A673 (cell line): ENCODE results near the gene NCR1.
"Not testable (repeated sequence)": the region's sequence is repeated elsewhere in the genome, so short reads cannot be mapped to it uniquely, and the experiment has no call there.

Experiments used
- EZH2 ChIP-seq: fragments of 200-600 bp; sonication (generic); IDR thresholded peaks from 2 replicates; pipeline ENCODE4 v1.6.1; 2017; ENCODE audit warnings: borderline replicate concordance, low read depth, mild to moderate bottlenecking, mixed read lengths, antibody characterized with exemption, low read length; ENCODE audit not compliant: poor library complexity, severe bottlenecking
- TF ChIP-seq, protein P1 (sequence below): fragments of 300-800, 200-600 bp; sonication (generic); conservative IDR thresholded peaks from 2 replicates; pipeline ENCODE4 v1.5.1; 2017; ENCODE audit warnings: low read depth, mild to moderate bottlenecking, antibody characterized with exemption, low read length, moderate library complexity, mixed read lengths

DNA sequence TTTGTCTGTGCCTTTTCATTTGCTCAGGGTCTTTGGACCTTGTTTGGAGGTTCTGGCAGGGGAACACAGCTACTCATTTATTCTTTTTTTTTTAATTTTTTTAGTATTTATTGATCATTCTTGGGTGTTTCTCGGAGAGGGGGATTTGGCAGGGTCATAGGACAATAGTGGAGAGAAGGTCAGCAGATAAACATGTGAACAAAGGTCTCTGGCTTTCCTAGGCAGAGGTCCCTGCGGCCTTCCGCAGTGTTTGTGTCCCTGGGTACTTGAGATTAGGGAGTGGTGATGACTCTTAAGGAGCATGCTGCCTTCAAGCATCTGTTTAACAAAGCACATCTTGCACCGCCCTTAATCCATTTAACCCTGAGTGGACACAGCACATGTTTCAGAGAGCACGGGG lies 2.0 kb downstream of the NCR1 start:
- TF ChIP-seq EZH2, result not testable (repeated sequence)
- TF ChIP-seq, protein P1, sequence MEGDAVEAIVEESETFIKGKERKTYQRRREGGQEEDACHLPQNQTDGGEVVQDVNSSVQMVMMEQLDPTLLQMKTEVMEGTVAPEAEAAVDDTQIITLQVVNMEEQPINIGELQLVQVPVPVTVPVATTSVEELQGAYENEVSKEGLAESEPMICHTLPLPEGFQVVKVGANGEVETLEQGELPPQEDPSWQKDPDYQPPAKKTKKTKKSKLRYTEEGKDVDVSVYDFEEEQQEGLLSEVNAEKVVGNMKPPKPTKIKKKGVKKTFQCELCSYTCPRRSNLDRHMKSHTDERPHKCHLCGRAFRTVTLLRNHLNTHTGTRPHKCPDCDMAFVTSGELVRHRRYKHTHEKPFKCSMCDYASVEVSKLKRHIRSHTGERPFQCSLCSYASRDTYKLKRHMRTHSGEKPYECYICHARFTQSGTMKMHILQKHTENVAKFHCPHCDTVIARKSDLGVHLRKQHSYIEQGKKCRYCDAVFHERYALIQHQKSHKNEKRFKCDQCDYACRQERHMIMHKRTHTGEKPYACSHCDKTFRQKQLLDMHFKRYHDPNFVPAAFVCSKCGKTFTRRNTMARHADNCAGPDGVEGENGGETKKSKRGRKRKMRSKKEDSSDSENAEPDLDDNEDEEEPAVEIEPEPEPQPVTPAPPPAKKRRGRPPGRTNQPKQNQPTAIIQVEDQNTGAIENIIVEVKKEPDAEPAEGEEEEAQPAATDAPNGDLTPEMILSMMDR, result not testable (repeated sequence)
